WERI-Rb-1 (cell line): ENCODE data around the gene PIGP.
"Not testable (repeated sequence)": the region's sequence is repeated elsewhere in the genome, so short reads cannot be mapped to it uniquely, and the experiment has no call there.

ENCODE experiments used
- DNase-seq: peaks from one replicate; pipeline ENCODE4 v3.0.0-alpha.2; 2020
- H3K27ac ChIP-seq: fragments of 250-450 bp; sonication (Bioruptor Pico); 2 replicates; pipeline ENCODE4 v1.5.1; 2020; ENCODE audit warnings: mild to moderate bottlenecking, moderate library complexity
- H3K27me3 ChIP-seq: fragments of 250-450 bp; sonication (Bioruptor Pico); 2 replicates; pipeline ENCODE4 v1.5.1; 2021; ENCODE audit warnings: mild to moderate bottlenecking, low read depth, moderate library complexity; ENCODE audit not compliant: insufficient read depth, severe bottlenecking
- H3K36me3 ChIP-seq: fragments of 250-450 bp; sonication (Bioruptor Pico); 2 replicates; pipeline ENCODE4 v1.5.1; 2020; ENCODE audit warnings: mild to moderate bottlenecking, moderate library complexity
- H3K4me3 ChIP-seq: 2 replicates; pipeline ENCODE4 v1.5.1; 2011; ENCODE audit warnings: low read depth, mild to moderate bottlenecking, control low read depth, low read length
- H3K9me3 ChIP-seq: fragments of 250-450 bp; sonication (Bioruptor Pico); 2 replicates; pipeline ENCODE4 v1.5.1; 2021; ENCODE audit warnings: mild to moderate bottlenecking, moderate library complexity; ENCODE audit not compliant: severe bottlenecking
- TF ChIP-seq, protein P1 (sequence below): IDR thresholded peaks from 2 replicates; pipeline ENCODE4 v1.5.1; 2011; ENCODE audit warnings: low read depth, mild to moderate bottlenecking, control low read depth, inconsistent platforms, low read length

Gene PIGP

DNA sequence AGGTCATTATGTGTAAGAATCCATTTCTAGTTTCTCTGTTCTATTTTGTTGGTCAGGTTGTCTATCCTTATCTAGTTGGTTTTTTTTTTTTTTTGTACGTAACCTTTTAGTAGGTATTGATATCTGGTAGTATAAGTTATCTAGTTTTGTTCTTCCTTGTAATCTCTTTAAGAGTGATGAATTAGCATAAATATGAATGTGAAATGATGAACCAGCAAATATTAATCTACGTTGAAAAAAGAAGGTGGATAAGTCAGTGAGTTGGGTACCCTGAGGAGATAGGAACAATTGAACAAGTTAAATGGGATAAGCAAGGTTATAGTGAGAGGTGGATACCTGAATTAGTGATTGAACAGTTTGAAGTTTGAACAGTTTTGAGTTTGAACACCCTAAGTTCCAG is 34.1 kb upstream of the PIGP start:
- Histone ChIP-seq H3K4me3 (no peak overlapping the region), H3K27ac (no peak overlapping the region), H3K27me3 (no peaks in the 10 kb centered on the region), H3K36me3 (peaks cover 59% of the 10 kb centered on the region), H3K9me3 (peaks cover 37% of the 10 kb centered on the region)
- no peak for DNase-seq
- TF ChIP-seq, protein P1, sequence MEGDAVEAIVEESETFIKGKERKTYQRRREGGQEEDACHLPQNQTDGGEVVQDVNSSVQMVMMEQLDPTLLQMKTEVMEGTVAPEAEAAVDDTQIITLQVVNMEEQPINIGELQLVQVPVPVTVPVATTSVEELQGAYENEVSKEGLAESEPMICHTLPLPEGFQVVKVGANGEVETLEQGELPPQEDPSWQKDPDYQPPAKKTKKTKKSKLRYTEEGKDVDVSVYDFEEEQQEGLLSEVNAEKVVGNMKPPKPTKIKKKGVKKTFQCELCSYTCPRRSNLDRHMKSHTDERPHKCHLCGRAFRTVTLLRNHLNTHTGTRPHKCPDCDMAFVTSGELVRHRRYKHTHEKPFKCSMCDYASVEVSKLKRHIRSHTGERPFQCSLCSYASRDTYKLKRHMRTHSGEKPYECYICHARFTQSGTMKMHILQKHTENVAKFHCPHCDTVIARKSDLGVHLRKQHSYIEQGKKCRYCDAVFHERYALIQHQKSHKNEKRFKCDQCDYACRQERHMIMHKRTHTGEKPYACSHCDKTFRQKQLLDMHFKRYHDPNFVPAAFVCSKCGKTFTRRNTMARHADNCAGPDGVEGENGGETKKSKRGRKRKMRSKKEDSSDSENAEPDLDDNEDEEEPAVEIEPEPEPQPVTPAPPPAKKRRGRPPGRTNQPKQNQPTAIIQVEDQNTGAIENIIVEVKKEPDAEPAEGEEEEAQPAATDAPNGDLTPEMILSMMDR = no peak

DNA sequence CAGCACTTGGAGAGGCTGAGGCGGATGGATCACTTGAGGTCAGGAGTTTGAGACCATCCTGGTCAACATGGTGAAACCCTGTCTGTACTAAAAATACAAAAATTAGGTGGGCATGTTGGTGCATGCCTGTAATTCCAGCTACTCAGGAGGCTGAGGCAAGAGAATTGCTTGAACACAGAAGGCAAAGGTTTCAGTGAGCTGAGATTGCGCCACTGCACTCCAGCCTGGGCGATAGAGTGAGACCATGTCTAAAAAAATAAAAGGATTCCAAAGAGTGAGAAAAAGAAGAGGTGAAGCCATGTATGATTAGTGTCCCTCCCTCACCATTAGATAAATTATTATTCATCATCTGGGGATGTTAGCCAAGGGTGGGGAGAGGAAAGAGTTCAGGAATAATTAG is 29.9 kb upstream of the PIGP start:
- not testable (repeated sequence) for H3K9me3 ChIP-seq, H3K4me3 ChIP-seq, H3K27me3 ChIP-seq
- Histone ChIP-seq H3K27ac (0 out of 2 replicates have a peak overlapping the region, but pooled peaks have one; percentile 13), H3K36me3 (peaks cover 68% of the 10 kb centered on the region)
- peak; percentile 37 for DNase-seq

DNA sequence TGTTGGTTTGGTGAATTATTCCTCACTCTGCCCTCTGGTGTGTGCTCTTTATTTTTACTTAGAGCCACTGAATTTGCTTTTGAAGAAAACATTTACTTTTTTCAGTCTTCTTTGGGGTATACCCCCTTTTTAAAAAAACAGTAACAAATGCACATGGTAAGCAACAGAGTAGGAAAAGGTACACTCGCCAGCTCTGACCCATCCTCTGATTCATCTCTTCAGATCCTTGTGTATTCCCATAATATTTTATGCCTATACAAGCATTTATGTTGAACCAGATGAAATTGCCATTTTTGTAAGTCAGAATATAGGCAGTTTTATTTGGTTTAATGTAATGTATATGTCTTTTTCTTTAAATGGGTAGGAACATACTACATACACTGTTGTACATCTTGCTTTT is 28.5 kb upstream of the PIGP start:
- H3K27ac ChIP-seq = no peak overlapping the region
- H3K9me3 ChIP-seq = peaks cover under 1% of the 10 kb centered on the region
- no peak overlapping the region for H3K4me3 ChIP-seq
- DNase-seq = no peak
- H3K27me3 ChIP-seq = no peaks in the 10 kb centered on the region
- TF ChIP-seq, protein P1 = no peak
- H3K36me3 ChIP-seq = peaks cover 71% of the 10 kb centered on the region

GRCh38 chr21:37100316-37100715 is 27.4 kb upstream of the PIGP start:
- Histone ChIP-seq H3K9me3 (no peaks in the 10 kb centered on the region), H3K4me3 (no peak overlapping the region), H3K27ac (no peak overlapping the region), H3K36me3 (peaks cover 76% of the 10 kb centered on the region), H3K27me3 (no peaks in the 10 kb centered on the region)
- no peak for DNase-seq
- TF ChIP-seq, protein P1 = no peak

- peaks cover 80% of the 10 kb centered on the region for H3K36me3 ChIP-seq
Observed at GRCh38 chr21:37098751-37099150, 25.9 kb upstream of the PIGP start.

GRCh38 chr21:37095821-37096220 is 22.9 kb upstream of the PIGP start:
- H3K36me3 ChIP-seq = peaks cover 96% of the 10 kb centered on the region
- no peaks in the 10 kb centered on the region for H3K9me3 ChIP-seq
- DNase-seq = no peak
- TF ChIP-seq, protein P1 = no peak
- no peak overlapping the region for H3K27ac ChIP-seq
- H3K4me3 ChIP-seq = no peak overlapping the region
- no peaks in the 10 kb centered on the region for H3K27me3 ChIP-seq

More at GRCh38 chr21:37098751-37099150, 25.9 kb upstream of the PIGP start:
- TF ChIP-seq, protein P1 = no peak
- no peak for DNase-seq
- H3K27me3 ChIP-seq = no peaks in the 10 kb centered on the region
- H3K9me3 ChIP-seq = no peaks in the 10 kb centered on the region
- H3K4me3 ChIP-seq = no peak overlapping the region
- no peak overlapping the region for H3K27ac ChIP-seq
